ENCODE measurements around the gene TNFRSF18. TPM values are rescaled to one million over a fixed set of nuclear protein-coding genes. Genes with fewer than 3 reads are reported as not detected.

The TNFRSF18 gene
- total and polyA plus RNA-seq, 2 donors (not counting 1 experiment from before 2014, with no cell fraction given): 10.1 to 33.5 TPM

DNA sequence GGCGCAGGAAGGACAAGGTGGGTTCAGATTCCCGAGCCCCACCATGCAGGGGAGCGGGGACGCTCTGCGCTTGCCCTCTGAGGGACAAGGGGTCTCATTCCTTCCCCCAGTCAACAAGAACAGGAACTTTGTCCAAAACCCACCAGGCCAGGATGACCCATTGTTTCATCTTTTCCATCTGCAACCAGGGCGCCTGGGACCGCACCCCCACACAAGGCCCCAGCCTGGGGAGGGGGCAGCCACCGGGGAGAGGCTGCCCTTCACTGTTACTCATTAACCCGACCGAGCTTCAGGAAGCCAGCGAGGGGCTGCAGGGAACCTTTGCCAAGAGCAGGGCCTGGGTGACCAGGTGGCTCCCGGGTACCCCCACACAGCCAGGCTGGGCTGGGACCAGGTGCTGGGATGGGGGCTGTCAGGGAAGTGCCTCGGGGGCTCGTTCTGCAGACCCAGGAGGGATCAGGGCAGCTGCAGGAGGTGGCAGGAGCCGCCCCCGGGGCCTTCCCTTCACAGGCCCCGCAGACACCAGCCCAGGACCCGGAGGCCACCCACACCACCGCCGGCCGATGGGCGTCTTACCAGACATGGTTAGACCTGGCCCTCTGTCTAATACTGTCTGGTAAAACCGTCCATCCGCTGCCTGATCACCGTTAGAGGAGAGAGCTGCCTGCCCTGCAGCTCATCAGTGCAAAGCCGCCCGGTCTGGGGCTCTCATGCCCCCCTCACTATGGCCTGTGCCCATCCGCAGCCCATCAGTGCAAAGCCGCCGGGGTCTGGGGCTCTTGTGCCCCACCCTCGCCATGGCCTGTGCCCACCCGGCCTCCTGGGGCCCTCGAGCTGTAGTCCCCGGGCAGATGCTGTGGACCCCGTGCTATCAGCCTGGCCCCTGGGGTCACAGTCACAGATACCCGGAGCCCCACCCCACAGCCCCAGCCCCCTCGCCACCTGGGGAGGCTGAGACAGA, 37.7 kb downstream of the TNFRSF18 start:
- Histone ChIP-seq H3K9ac (ENCODE audit: low read length) (no peak overlapping the region), H2AFZ (ENCODE audit: insufficient read depth, low read depth, low read length, poor library complexity, severe bottlenecking) (no peak overlapping the region), H3K36me3 (replicated peaks in 1 of 2; ENCODE audit: control extremely low read depth in 1 of 2, control insufficient read depth in 1 of 2, extremely low read depth in 1 of 2, insufficient read depth in 2 of 2, low read length in 1 of 2) (no peaks in the 10 kb centered on the region), H4K20me1 (ENCODE audit: control insufficient read depth, insufficient read depth, low read length, poor library complexity, severe bottlenecking) (no peaks in the 10 kb centered on the region), H3K9me3 (ENCODE audit: control extremely low read depth in 1 of 3, control insufficient read depth in 2 of 3, insufficient read depth in 1 of 3, low read length in 2 of 3) (peaks cover 0 to 6% (median 0%) of the 10 kb centered on the region in 3 donors), H3K4me1 (ENCODE audit: control insufficient read depth in 2 of 2, insufficient read depth in 2 of 2, low read length in 2 of 2) (peaks cover 42 to 50% of the 10 kb centered on the region in 2 donors), H3K79me2 (ENCODE audit: control insufficient read depth, insufficient read depth, low read length) (no peaks in the 10 kb centered on the region), H3K4me2 (replicated peaks; ENCODE audit: low read depth, low read length, poor library complexity, severe bottlenecking) (peak overlapping the region; percentile 77), H3K27me3 (replicated peaks in 1 of 4; ENCODE audit: control extremely low read depth in 1 of 4, control insufficient read depth in 3 of 4, insufficient read depth in 4 of 4, low read length in 3 of 4) (peaks cover 0 to 18% (median 2%) of the 10 kb centered on the region in 4 experiments), H3K4me3 (ENCODE audit: control extremely low read depth in 1 of 5, extremely low read depth in 1 of 5, insufficient read depth in 1 of 5, low read depth in 2 of 5, low read length in 4 of 5) (no peak overlapping the region), H3K27ac (ENCODE audit: low read length in 2 of 2) (no peak overlapping the region)
- H3K4me1 Mint-ChIP-seq: peaks cover 39% of the 10 kb centered on the region
- 74% methylated on average over 34 of the region's 37 CpGs for WGBS (ENCODE audit: insufficient coverage)
- POLR2A ChIA-PET: interaction anchor here (0.6 to 2.3 kb wide), 4 partner anchors 11 to 40 kb away, joined by 3 to 14 read pairs (median 4); no protein-coding TSS in a partner anchor
- no peak for TF ChIP-seq EZH2 (IDR thresholded peaks at IDR 0.05; ENCODE audit: borderline replicate concordance, insufficient read depth, low read depth, low read length, poor library complexity, severe bottlenecking)
- TF ChIP-seq, protein P1, sequence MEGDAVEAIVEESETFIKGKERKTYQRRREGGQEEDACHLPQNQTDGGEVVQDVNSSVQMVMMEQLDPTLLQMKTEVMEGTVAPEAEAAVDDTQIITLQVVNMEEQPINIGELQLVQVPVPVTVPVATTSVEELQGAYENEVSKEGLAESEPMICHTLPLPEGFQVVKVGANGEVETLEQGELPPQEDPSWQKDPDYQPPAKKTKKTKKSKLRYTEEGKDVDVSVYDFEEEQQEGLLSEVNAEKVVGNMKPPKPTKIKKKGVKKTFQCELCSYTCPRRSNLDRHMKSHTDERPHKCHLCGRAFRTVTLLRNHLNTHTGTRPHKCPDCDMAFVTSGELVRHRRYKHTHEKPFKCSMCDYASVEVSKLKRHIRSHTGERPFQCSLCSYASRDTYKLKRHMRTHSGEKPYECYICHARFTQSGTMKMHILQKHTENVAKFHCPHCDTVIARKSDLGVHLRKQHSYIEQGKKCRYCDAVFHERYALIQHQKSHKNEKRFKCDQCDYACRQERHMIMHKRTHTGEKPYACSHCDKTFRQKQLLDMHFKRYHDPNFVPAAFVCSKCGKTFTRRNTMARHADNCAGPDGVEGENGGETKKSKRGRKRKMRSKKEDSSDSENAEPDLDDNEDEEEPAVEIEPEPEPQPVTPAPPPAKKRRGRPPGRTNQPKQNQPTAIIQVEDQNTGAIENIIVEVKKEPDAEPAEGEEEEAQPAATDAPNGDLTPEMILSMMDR (IDR thresholded peaks at IDR 0.05): no peak
- H3K27me3 Mint-ChIP-seq: no peaks in the 10 kb centered on the region
- CTCF ChIA-PET: interaction anchor here (1.0 to 1.8 kb wide), 4 partner anchors 9 to 47 kb away, joined by 3 to 5 read pairs (median 3); no protein-coding TSS in a partner anchor
- no peak overlapping the region for H3K27ac Mint-ChIP-seq
- H3K9me3 Mint-ChIP-seq (ENCODE audit: insufficient read depth): no peaks in the 10 kb centered on the region
- no peak for DNase-seq
- intact Hi-C loops (cut with micrococcal nuclease): no loop called here
- H3K4me3 Mint-ChIP-seq: no peak overlapping the region
- ATAC-seq (ENCODE audit: low read depth): no peak
